Kidney (tissue), 14 donors: ENCODE data around the gene ZYG11B. TPM values are rescaled to one million over a fixed set of nuclear protein-coding genes. Genes with fewer than 3 reads are reported as not detected.
A peak's percentile ranks its signal among the peaks of the same experiment; 100 is the strongest.
"Not testable (repeated sequence)": the region's sequence is repeated elsewhere in the genome, so short reads cannot be mapped to it uniquely, and the experiment has no call there.

Experiments used
- DNase-seq, 5 donors: peaks; one replicate each; pipeline ENCODE4 v3.0.0-alpha.2; 2013 to 2020
- FAIRE-seq: peaks from 2 replicates; lab custom pipeline; 2012; peaks lifted over from hg19 to GRCh38; lab: Jason Lieb, UNC
- H3K27ac ChIP-seq, 2 donors: one replicate each; pipeline ENCODE4 v1.7.0; 2013; ENCODE audit warnings: low read depth in 2 of 2, low read length in 2 of 2, inconsistent platforms in 1 of 2
- H3K27me3 ChIP-seq: one replicate; pipeline ENCODE4 v1.7.1; 2013; ENCODE audit warnings: low read length, inconsistent platforms; ENCODE audit not compliant: control insufficient read depth, insufficient read depth
- H3K36me3 ChIP-seq, 3 donors: one replicate each; pipeline versions ENCODE4 v1.7.0 to v1.7.1; 2013; ENCODE audit warnings: low read length in 3 of 3, control low read depth in 1 of 3, inconsistent platforms in 1 of 3; ENCODE audit not compliant: insufficient read depth in 3 of 3, control insufficient read depth in 2 of 3
- H3K4me1 ChIP-seq, 3 donors: one replicate each; pipeline versions ENCODE4 v1.7.0 to v1.7.1; 2013; ENCODE audit warnings: low read length in 3 of 3, inconsistent platforms in 1 of 3, low read depth in 1 of 3; ENCODE audit not compliant: control insufficient read depth in 2 of 3, insufficient read depth in 2 of 3
- H3K4me3 ChIP-seq, 3 donors: one replicate each; pipeline versions ENCODE4 v1.7.0 to v1.8.1; 2013; ENCODE audit warnings: low read length in 3 of 3, control low read depth in 1 of 3, inconsistent platforms in 1 of 3
- H3K9ac ChIP-seq, 3 donors: one replicate each; pipeline versions ENCODE4 v1.7.0 to v1.7.1; 2013; ENCODE audit warnings: low read length in 3 of 3, control low read depth in 1 of 3, inconsistent platforms in 1 of 3
- H3K9me3 ChIP-seq, 3 donors: one replicate each; pipeline versions ENCODE4 v1.7.0 to v1.7.1; 2013; ENCODE audit warnings: low read length in 3 of 3, control low read depth in 1 of 3, inconsistent platforms in 1 of 3; ENCODE audit not compliant: control insufficient read depth in 2 of 3, insufficient read depth in 1 of 3
- intact Hi-C: fragments of 100-400 bp; cut with DNase I; formaldehyde crosslinking; loops from one replicate; pipeline ENCODE4 v1.11.1; 2022
- polyA plus RNA-seq: library from polyadenylated mRNA; stranded (reverse); fragments of 350-450 nt; fragmentation: Illumina TruSeq; extraction: RNeasy Lipid Tissue Mini Kit (QIAGEN cat#74804); gene quantifications from one replicate; pipeline ENCODE4 v1.2.3, GENCODE V29; 2014; ENCODE audit warnings: low read depth, low replicate concordance; ENCODE audit not compliant: insufficient read depth
- total RNA-seq: library from RNA; stranded (reverse); fragmentation: NEBNext Ultra II Directional; extraction: Animal tissue kit (Norgen Biotek cat#: 25700); gene quantifications from one replicate; pipeline ENCODE4 v1.2.1, GENCODE V29; 2021
- TF ChIP-seq, protein P1 (sequence below): IDR thresholded peaks from 3 replicates; pipeline ENCODE4 v1.5.1; 2012; ENCODE audit warnings: mild to moderate bottlenecking, moderate library complexity, borderline replicate concordance; ENCODE audit not compliant: insufficient read depth; ENCODE audit errors: extremely low read depth
- donor health status: control.
- donor health status: control.
- donor health status: control.
- donor health status: control.
- donor health status: control.
- donor health status: DM: yes; HTN: yes; CAD: no.
- donor health status: Normal renal cell carcinoma (clear cell type).

The ZYG11B gene
- total and polyA plus RNA-seq, 2 donors from 2014 or later, result 7.8 to 28.2 TPM

DNA sequence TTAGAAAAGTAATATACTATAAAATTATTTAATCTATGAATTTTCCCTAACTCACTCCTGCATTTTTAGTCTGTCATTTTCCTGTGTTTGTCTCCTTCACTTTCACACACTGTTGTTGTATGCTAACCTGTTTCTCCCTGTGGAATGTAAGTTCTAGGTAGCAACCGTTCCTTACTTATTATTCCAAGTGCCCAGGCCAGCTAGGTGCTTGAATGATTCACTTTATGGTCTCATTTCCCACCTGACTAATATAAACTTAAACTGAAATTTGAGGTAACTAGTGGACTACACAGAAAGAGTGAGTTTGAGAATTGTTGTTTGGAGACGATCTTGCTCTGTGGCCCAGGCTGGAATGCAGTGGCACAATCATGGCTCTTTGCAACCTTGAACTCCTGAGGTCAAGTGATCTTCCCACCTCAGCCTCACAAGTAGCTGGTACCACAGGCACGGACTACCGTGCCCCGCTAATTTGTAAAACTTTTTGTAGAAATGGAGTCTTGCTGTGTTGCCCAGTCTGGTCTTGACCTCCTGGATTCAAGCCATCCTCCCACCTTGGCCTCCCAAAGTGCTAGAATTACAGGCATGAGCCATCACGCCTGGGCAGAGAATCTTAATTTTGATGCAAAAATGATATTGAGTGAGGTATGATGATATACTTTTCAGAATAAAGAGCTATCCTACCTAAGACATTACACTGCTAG lies 1.9 kb downstream of the ZYG11B start:
- peaks cover 4 to 12% (median 10%) of the 10 kb centered on the region in 3 donors for H3K4me1 ChIP-seq
- H3K4me3 ChIP-seq, result peak overlapping the region in 1 of 3 donors; percentile 95
- no peaks in the 10 kb centered on the region for H3K36me3 ChIP-seq
- peak overlapping the region in 2 of 3 donors; percentile 5 to 46 for H3K9ac ChIP-seq
- no peaks in the 10 kb centered on the region for H3K27me3 ChIP-seq
- no peaks in the 10 kb centered on the region for H3K9me3 ChIP-seq
- no peak overlapping the region for H3K27ac ChIP-seq
- TF ChIP-seq, protein P1, sequence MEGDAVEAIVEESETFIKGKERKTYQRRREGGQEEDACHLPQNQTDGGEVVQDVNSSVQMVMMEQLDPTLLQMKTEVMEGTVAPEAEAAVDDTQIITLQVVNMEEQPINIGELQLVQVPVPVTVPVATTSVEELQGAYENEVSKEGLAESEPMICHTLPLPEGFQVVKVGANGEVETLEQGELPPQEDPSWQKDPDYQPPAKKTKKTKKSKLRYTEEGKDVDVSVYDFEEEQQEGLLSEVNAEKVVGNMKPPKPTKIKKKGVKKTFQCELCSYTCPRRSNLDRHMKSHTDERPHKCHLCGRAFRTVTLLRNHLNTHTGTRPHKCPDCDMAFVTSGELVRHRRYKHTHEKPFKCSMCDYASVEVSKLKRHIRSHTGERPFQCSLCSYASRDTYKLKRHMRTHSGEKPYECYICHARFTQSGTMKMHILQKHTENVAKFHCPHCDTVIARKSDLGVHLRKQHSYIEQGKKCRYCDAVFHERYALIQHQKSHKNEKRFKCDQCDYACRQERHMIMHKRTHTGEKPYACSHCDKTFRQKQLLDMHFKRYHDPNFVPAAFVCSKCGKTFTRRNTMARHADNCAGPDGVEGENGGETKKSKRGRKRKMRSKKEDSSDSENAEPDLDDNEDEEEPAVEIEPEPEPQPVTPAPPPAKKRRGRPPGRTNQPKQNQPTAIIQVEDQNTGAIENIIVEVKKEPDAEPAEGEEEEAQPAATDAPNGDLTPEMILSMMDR, result no peak
- DNase-seq (no peak), FAIRE-seq (no peak)
- intact Hi-C loops, result no loop called here

DNA sequence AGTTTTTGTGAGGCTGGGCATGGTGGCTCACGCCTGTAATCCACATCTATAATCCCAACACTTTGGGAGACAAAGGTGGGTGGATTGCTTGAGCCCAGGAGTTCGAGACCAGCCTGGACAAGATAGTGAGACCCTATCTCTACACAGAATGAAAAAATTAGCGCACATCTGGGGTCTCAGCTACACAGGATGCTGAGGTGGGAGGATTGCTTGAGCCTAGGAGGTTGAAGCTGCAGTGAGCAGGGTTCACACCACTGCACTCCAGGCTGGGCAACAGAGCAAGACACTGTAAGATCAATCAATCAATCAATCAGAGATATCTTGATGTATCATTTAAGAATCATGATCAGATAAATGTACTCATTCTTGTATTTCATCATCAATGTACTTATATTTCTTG lies 7.1 kb downstream of the ZYG11B start:
- H3K27ac ChIP-seq, result no peak overlapping the region
- DNase-seq (no peak), FAIRE-seq (no peak)
- H3K4me3 ChIP-seq, result no peak overlapping the region
- H3K27me3 ChIP-seq, result no peaks in the 10 kb centered on the region
- H3K36me3 ChIP-seq, result no peaks in the 10 kb centered on the region
- no peak overlapping the region for H3K9ac ChIP-seq
- TF ChIP-seq, protein P1, result no peak
- intact Hi-C loops, result no loop called here
- peaks cover 0 to 7% (median 3%) of the 10 kb centered on the region in 3 donors for H3K4me1 ChIP-seq
- no peaks in the 10 kb centered on the region for H3K9me3 ChIP-seq

DNA sequence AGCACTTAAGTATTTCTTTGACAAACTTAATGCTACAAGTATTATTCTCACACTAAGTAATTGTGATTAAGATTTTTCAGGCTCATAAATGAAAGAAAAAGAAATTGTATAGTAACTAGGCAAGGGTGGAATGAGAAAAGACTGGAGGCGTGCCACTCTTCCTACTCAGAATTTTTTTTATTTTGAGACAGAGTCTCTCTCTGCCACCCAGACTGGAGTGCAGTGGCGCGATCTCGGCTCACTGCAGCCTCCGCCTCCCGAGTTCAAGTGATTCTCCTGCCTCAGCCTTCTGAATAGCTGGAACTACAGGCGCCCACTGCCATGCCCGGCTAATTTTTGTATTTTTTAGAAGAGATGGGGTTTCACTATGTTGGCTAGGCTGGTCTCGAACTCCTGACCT lies 9.1 kb downstream of the ZYG11B start:
- H3K4me3 ChIP-seq, H3K9me3 ChIP-seq, H3K4me1 ChIP-seq, H3K27me3 ChIP-seq, H3K9ac ChIP-seq, H3K36me3 ChIP-seq, H3K27ac ChIP-seq, intact Hi-C loops, FAIRE-seq, DNase-seq: not testable (repeated sequence)

DNA sequence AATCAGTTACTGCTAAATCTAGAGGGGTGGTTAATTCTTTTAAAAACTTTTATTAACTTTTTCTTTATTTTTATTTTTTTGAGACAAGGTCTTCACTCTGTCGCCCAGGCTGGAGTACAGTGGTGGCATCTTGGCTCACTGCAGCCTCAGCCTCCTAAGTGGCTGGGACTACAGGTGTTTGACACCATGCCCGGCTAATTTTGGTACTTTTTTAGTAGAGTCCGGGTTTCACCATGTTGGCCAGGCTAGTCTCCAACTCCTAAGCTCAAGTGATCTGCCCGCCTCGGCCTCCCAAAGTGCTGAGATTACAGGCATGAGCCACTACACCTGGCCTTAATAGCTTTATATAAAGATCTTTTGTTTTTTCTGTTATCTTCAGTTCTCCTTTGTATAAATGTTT lies 11.9 kb downstream of the ZYG11B start:
- TF ChIP-seq, protein P1, result no peak
- H3K27ac ChIP-seq, result no peak overlapping the region
- H3K4me1 ChIP-seq, result peaks cover 0 to 14% (median 3%) of the 10 kb centered on the region in 3 donors
- intact Hi-C loops, result no loop called here
- FAIRE-seq (no peak), DNase-seq (no peak)
- H3K27me3 ChIP-seq, result no peaks in the 10 kb centered on the region
- H3K9ac ChIP-seq, result no peak overlapping the region
- no peak overlapping the region for H3K4me3 ChIP-seq
- no peaks in the 10 kb centered on the region for H3K9me3 ChIP-seq
- H3K36me3 ChIP-seq, result no peaks in the 10 kb centered on the region
